Measurements from ENCODE around the gene FNDC10. TPM values are rescaled to one million over a fixed set of nuclear protein-coding genes. Genes with fewer than 3 reads are reported as not detected.
"Not testable (repeated sequence)": the region's sequence is repeated elsewhere in the genome, so short reads cannot be mapped to it uniquely, and the experiment has no call there.

Gene FNDC10
- total and polyA plus RNA-seq, 2 donors (not counting 3 experiments of a cell fraction or from before 2014, with no cell fraction given): 1.5 to 2.3 TPM

DNA sequence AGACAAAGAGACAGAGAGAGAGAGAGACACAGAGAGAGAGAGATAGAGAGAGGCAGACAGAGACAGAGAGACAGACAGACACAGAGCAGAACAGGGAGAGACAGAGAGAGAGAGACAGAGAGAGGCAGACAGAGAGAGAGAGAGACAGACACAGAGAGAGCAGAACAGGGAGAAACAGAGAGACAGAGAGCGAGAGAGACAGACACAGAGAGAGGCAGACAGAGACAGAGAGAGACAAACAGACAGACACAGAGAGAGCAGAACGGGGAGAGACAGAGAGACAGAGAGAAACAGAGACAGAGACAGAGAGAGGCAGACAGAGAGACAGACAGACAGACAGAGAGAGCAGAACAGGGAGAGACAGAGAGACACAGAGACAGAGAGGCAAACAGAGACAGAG is 4.6 kb downstream of the FNDC10 start:
- H3K36me3 ChIP-seq (ENCODE audit: control insufficient read depth in 2 of 2, extremely low read depth in 1 of 2, insufficient read depth in 2 of 2, low read length in 2 of 2); H4K20me1 ChIP-seq (replicated peaks; ENCODE audit: control insufficient read depth, extremely low read depth, insufficient read depth, low read length); dilution Hi-C loops (cut with MboI; ENCODE audit: extremely low pct_ligation_motif_present, low sequenced_read_pairs); H3K9me3 ChIP-seq (replicated peaks; ENCODE audit: control insufficient read depth, insufficient read depth, low read length); DNase-seq (ENCODE audit: low read depth, low spot score); intact Hi-C loops (cut with micrococcal nuclease); H3K9ac ChIP-seq (replicated peaks; ENCODE audit: extremely low read depth, insufficient read depth, low read length); H3K4me2 ChIP-seq (ENCODE audit: insufficient read depth, low read length); H3K4me1 ChIP-seq (ENCODE audit: control insufficient read depth, extremely low read depth, insufficient read depth, low read length); H3K27ac ChIP-seq (ENCODE audit: insufficient read depth, low read depth, low read length); BruUV-seq (replicated peaks); CTCF ChIA-PET; H3K4me3 ChIP-seq (replicated peaks in 1 of 3; ENCODE audit: insufficient read depth in 1 of 3, low read depth in 1 of 3, low read length in 3 of 3); H2AFZ ChIP-seq (ENCODE audit: low read depth, low read length); POLR2A ChIA-PET; H3K9me1 ChIP-seq (replicated peaks; ENCODE audit: control insufficient read depth, extremely low read depth, insufficient read depth, low read length); H3K79me2 ChIP-seq (ENCODE audit: control insufficient read depth, insufficient read depth, low read length); FAIRE-seq: not testable (repeated sequence)
- H3K27me3 ChIP-seq (ENCODE audit: control insufficient read depth in 2 of 2, insufficient read depth in 2 of 2, low read length in 2 of 2): peaks cover 14 to 24% of the 10 kb centered on the region in 2 experiments

DNA sequence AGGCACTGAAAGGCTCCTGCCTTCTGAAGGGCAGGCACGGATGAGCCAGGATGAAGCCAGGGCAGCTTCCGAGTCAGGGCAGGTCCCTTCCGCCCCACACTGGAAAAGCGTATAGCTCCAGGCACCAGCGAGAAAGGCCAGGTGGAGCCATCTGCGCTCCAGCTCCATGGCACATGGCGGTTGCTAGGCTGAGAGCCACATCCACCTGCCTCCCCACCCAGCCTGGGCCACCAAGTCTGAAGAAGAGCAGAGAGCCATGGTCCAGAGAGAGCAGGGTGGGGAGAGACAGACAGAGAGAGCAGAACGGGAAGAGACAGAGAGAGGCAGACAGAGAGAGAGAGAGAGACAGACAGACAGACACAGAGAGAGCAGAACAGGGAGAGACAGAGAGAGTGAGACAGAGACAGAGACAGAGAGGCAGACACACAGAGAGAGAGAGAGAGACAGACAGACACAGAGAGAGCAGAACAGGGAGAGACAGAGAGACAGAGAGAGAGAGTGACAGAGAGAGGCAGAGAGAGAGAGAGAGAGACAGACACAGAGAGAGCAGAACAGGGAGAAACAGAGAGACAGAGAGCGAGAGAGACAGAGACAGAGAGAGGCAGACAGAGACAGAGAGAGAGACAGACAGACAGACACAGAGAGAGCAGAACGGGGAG is 5.2 kb downstream of the FNDC10 start:
- H3K9me3 ChIP-seq (replicated peaks; ENCODE audit: control insufficient read depth, insufficient read depth, low read length): no peaks in the 10 kb centered on the region
- FAIRE-seq (peak; percentile 38), DNase-seq (ENCODE audit: low read depth, low spot score) (no peak)
- no peak overlapping the region for H3K9ac ChIP-seq (replicated peaks; ENCODE audit: extremely low read depth, insufficient read depth, low read length)
- no peak overlapping the region for H2AFZ ChIP-seq (ENCODE audit: low read depth, low read length)
- intact Hi-C loops (cut with micrococcal nuclease) (no loop called here), dilution Hi-C loops (cut with MboI; ENCODE audit: extremely low pct_ligation_motif_present, low sequenced_read_pairs) (no loop called here)
- BruUV-seq (replicated peaks): no TSS peak
- CTCF ChIA-PET: no interaction called here
- H3K27me3 ChIP-seq (ENCODE audit: control insufficient read depth in 2 of 2, insufficient read depth in 2 of 2, low read length in 2 of 2): peaks cover 14 to 22% of the 10 kb centered on the region in 2 experiments
- H3K4me1 ChIP-seq (ENCODE audit: control insufficient read depth, extremely low read depth, insufficient read depth, low read length): no peaks in the 10 kb centered on the region
- TF ChIP-seq EZH2 (IDR thresholded peaks at IDR 0.05; ENCODE audit: borderline replicate concordance, low read depth, low read length, severe bottlenecking) (no peak), FOS (IDR thresholded peaks at IDR 0.05; ENCODE audit: borderline replicate concordance, insufficient read depth, low read length) (no peak), POLR2A (IDR thresholded peaks at IDR 0.05; ENCODE audit: low read depth, low read length) (no peak), GATA2 (IDR thresholded peaks at IDR 0.05; ENCODE audit: insufficient read depth, insufficient read length, low read depth, low read length) (no peak), JUN (IDR thresholded peaks at IDR 0.05; ENCODE audit: borderline replicate concordance, insufficient read depth, insufficient read length, low read depth) (no peak), MYC (IDR thresholded peaks at IDR 0.05; ENCODE audit: low read depth, low read length) (no peak)
- TF ChIP-seq, protein P1, sequence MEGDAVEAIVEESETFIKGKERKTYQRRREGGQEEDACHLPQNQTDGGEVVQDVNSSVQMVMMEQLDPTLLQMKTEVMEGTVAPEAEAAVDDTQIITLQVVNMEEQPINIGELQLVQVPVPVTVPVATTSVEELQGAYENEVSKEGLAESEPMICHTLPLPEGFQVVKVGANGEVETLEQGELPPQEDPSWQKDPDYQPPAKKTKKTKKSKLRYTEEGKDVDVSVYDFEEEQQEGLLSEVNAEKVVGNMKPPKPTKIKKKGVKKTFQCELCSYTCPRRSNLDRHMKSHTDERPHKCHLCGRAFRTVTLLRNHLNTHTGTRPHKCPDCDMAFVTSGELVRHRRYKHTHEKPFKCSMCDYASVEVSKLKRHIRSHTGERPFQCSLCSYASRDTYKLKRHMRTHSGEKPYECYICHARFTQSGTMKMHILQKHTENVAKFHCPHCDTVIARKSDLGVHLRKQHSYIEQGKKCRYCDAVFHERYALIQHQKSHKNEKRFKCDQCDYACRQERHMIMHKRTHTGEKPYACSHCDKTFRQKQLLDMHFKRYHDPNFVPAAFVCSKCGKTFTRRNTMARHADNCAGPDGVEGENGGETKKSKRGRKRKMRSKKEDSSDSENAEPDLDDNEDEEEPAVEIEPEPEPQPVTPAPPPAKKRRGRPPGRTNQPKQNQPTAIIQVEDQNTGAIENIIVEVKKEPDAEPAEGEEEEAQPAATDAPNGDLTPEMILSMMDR (IDR thresholded peaks at IDR 0.05; ENCODE audit: extremely low read depth in 1 of 2, insufficient read depth in 1 of 2, low read depth in 1 of 2, low read length in 2 of 2): no peak
- H4K20me1 ChIP-seq (replicated peaks; ENCODE audit: control insufficient read depth, extremely low read depth, insufficient read depth, low read length): no peaks in the 10 kb centered on the region
- H3K4me3 ChIP-seq (replicated peaks in 1 of 3; ENCODE audit: insufficient read depth in 1 of 3, low read depth in 1 of 3, low read length in 3 of 3): no peak overlapping the region
- H3K79me2 ChIP-seq (ENCODE audit: control insufficient read depth, insufficient read depth, low read length): no peaks in the 10 kb centered on the region
- no peak overlapping the region for H3K27ac ChIP-seq (ENCODE audit: insufficient read depth, low read depth, low read length)
- H3K4me2 ChIP-seq (ENCODE audit: insufficient read depth, low read length): no peak overlapping the region
- POLR2A ChIA-PET: no interaction called here
- no peaks in the 10 kb centered on the region for H3K9me1 ChIP-seq (replicated peaks; ENCODE audit: control insufficient read depth, extremely low read depth, insufficient read depth, low read length)
- no peaks in the 10 kb centered on the region for H3K36me3 ChIP-seq (ENCODE audit: control insufficient read depth in 2 of 2, extremely low read depth in 1 of 2, insufficient read depth in 2 of 2, low read length in 2 of 2)

Measured in endothelial cell of umbilical vein (primary cell).